HFFc6 (cell line): ENCODE results near the gene KIF2A. TPM values are rescaled to one million over a fixed set of nuclear protein-coding genes. Genes with fewer than 3 reads are reported as not detected.

Experiments used
- DNase-seq: peaks from one replicate; pipeline ENCODE4 v3.0.0-alpha.2; 2018
- H3K27ac Mint-ChIP-seq: 2 replicates; pipeline ENCODE4 v1.8.0; 2020; ENCODE audit warnings: mild to moderate bottlenecking, mixed read lengths
- H3K27me3 Mint-ChIP-seq: 2 replicates; pipeline ENCODE4 v1.8.0; 2021; ENCODE audit warnings: mild to moderate bottlenecking, moderate library complexity, mixed read lengths; ENCODE audit not compliant: insufficient read depth
- H3K36me3 Mint-ChIP-seq: 2 replicates; pipeline ENCODE4 v1.8.0; 2021; ENCODE audit warnings: low read depth, mixed read lengths
- H3K4me1 Mint-ChIP-seq: 2 replicates; pipeline ENCODE4 v1.8.0; 2020; ENCODE audit warnings: low read depth, mixed read lengths
- H3K4me3 Mint-ChIP-seq: 2 replicates; pipeline ENCODE4 v1.8.0; 2020; ENCODE audit warnings: mild to moderate bottlenecking, moderate library complexity, mixed read lengths
- H3K9me3 Mint-ChIP-seq: 2 replicates; pipeline ENCODE4 v1.8.0; 2020; ENCODE audit warnings: mild to moderate bottlenecking, mixed read lengths
- CTCF ChIP-seq: fragments of 200-600 bp; sonication (generic); IDR thresholded peaks from 2 replicates; pipeline ENCODE4 v1.5.0; 2021; ENCODE audit warnings: antibody characterized with exemption, mild to moderate bottlenecking
- total RNA-seq, 6 experiments: library from RNA; stranded (reverse); fragmentation: NEBNext Ultra II Directional; extraction: Animal tissue kit (Norgen Biotek cat#: 25700); gene quantifications; 2 replicates in 1 of 6; 3 replicates in 5 of 6; pipeline ENCODE4 v1.2.3, GENCODE V29; 2021

The KIF2A gene
- total RNA-seq, 6 experiments from 2014 or later: 39.9 to 54.0 (median 49.3) TPM

GRCh38 chr5:62431735-62432620 lies 126.0 kb downstream of the KIF2A start:
- no peak for TF ChIP-seq CTCF
- H3K4me1 Mint-ChIP-seq: peaks cover 12% of the 10 kb centered on the region
- DNase-seq: no peak
- H3K4me3 Mint-ChIP-seq: peak overlapping the region; percentile 23; the same call in 1 of the 2 replicates
- H3K27ac Mint-ChIP-seq: peak overlapping the region; percentile 17; the same call in 1 of the 2 replicates
- H3K36me3 Mint-ChIP-seq: no peaks in the 10 kb centered on the region
- H3K27me3 Mint-ChIP-seq: no peaks in the 10 kb centered on the region
- H3K9me3 Mint-ChIP-seq: no peaks in the 10 kb centered on the region

DNA sequence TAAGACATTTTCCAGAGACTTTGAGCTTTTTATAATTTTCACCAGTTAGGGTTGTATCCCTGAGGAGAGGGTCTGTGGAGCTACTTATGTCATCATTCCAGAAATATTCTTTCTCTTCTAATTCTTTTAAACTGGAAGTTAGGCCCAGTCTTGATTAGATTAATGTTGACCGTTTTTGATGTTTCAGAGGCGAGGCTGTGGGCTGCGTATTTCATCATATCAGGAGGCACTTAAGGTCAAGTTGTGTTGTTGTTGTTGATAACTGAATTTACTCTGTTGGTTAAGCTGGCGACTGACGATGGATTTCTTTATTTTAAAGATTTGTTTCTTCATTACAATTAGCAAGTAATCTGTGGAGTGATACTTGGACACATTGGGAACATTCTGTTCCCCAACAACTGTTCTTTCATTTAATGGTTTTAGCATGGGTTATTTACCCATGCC lies 126.6 kb downstream of the KIF2A start:
- no peak for TF ChIP-seq CTCF
- H3K27me3 Mint-ChIP-seq: no peaks in the 10 kb centered on the region
- H3K36me3 Mint-ChIP-seq: no peaks in the 10 kb centered on the region
- no peak for DNase-seq
- H3K27ac Mint-ChIP-seq: peak overlapping the region; percentile 17; the same call in 1 of the 2 replicates
- H3K9me3 Mint-ChIP-seq: no peaks in the 10 kb centered on the region
- H3K4me3 Mint-ChIP-seq: no peak overlapping the region
- peaks cover 12% of the 10 kb centered on the region for H3K4me1 Mint-ChIP-seq

Other genes with a start within 250 kb of the KIF2A start
- gene DIMT1, start 97.7 kb downstream of the KIF2A start, total RNA-seq: 10 to 100 TPM; 31.0 to 45.9 (median 33.1) TPM
- 10 to 100 TPM; 33.4 to 43.3 (median 38.4) TPM for gene IPO11, start 106.6 kb downstream of the KIF2A start, total RNA-seq